Astrocyte (in vitro differentiated cells and primary cell): ENCODE data around the gene ALDH16A1. TPM values are rescaled to one million over a fixed set of nuclear protein-coding genes. Genes with fewer than 3 reads are reported as not detected.
A peak's percentile ranks its signal among the peaks of the same experiment; 100 is the strongest.

Source experiments
- DNase-seq: peaks from one replicate; pipeline ENCODE4 v3.0.0-alpha.2; 2010; ENCODE audit warnings: low read depth
- FAIRE-seq: peaks from 2 replicates; lab custom pipeline; 2011; peaks lifted over from hg19 to GRCh38; lab: Jason Lieb, UNC
- H2AFZ ChIP-seq: 2 replicates; pipeline ENCODE4 v1.6.0; 2012; ENCODE audit warnings: low read depth, low read length, inconsistent platforms
- H3K27ac ChIP-seq: 2 replicates; pipeline ENCODE4 v1.5.1; 2011; ENCODE audit warnings: low read depth, low read length, inconsistent platforms
- H3K27me3 ChIP-seq: 2 replicates; pipeline ENCODE4 v1.6.0; 2011; ENCODE audit warnings: low read length, inconsistent platforms; ENCODE audit not compliant: insufficient read depth
- H3K36me3 ChIP-seq: 2 replicates; pipeline ENCODE4 v1.5.1; 2011; ENCODE audit warnings: low read length, inconsistent platforms; ENCODE audit not compliant: insufficient read depth
- H3K4me1 ChIP-seq: 2 replicates; pipeline ENCODE4 v1.5.1; 2011; ENCODE audit warnings: low read length, inconsistent platforms; ENCODE audit not compliant: insufficient read depth
- H3K4me2 ChIP-seq: 2 replicates; pipeline ENCODE4 v1.6.0; 2012; ENCODE audit warnings: low read length, inconsistent platforms
- H3K4me3 ChIP-seq: 2 replicates; pipeline ENCODE4 v1.5.1; 2011; ENCODE audit warnings: low read depth, mild to moderate bottlenecking, low read length, inconsistent platforms; ENCODE audit not compliant: insufficient read depth
- H3K79me2 ChIP-seq: 2 replicates; pipeline ENCODE4 v1.6.0; 2012; ENCODE audit warnings: mild to moderate bottlenecking, low read length, inconsistent platforms; ENCODE audit not compliant: insufficient read depth
- H3K9ac ChIP-seq: 2 replicates; pipeline ENCODE4 v1.6.0; 2012; ENCODE audit warnings: mild to moderate bottlenecking, low read length, inconsistent platforms
- H3K9me3 ChIP-seq: 2 replicates; pipeline ENCODE4 v1.5.1; 2012; ENCODE audit warnings: low read depth, mild to moderate bottlenecking, low read length, inconsistent platforms; ENCODE audit not compliant: insufficient read depth
- H4K20me1 ChIP-seq: 2 replicates; pipeline ENCODE4 v1.6.0; 2012; ENCODE audit warnings: low read length, inconsistent platforms; ENCODE audit not compliant: insufficient read depth
- H3K27ac Mint-ChIP-seq: one replicate; pipeline ENCODE4 v1.8.0; 2021; ENCODE audit warnings: mild to moderate bottlenecking, mixed read lengths; ENCODE audit not compliant: unreplicated experiment
- H3K27me3 Mint-ChIP-seq: one replicate; pipeline ENCODE4 v1.8.0; 2021; ENCODE audit warnings: low read depth, mixed read lengths; ENCODE audit not compliant: unreplicated experiment
- H3K36me3 Mint-ChIP-seq: one replicate; pipeline ENCODE4 v1.8.0; 2021; ENCODE audit warnings: low read depth, mixed read lengths; ENCODE audit not compliant: unreplicated experiment
- H3K4me1 Mint-ChIP-seq: one replicate; pipeline ENCODE4 v1.8.0; 2021; ENCODE audit warnings: low read depth, mixed read lengths; ENCODE audit not compliant: unreplicated experiment
- H3K4me3 Mint-ChIP-seq: one replicate; pipeline ENCODE4 v1.8.0; 2021; ENCODE audit warnings: mild to moderate bottlenecking, moderate library complexity, mixed read lengths; ENCODE audit not compliant: unreplicated experiment
- H3K9me3 Mint-ChIP-seq: one replicate; pipeline ENCODE4 v1.8.0; 2021; ENCODE audit warnings: mild to moderate bottlenecking, mixed read lengths; ENCODE audit not compliant: unreplicated experiment
- CTCF ChIP-seq: IDR thresholded peaks from 2 replicates; pipeline ENCODE4 v1.5.1; 2011; ENCODE audit warnings: low read depth, mild to moderate bottlenecking, inconsistent platforms, low read length, moderate library complexity; ENCODE audit not compliant: insufficient read depth
- EZH2 ChIP-seq: IDR thresholded peaks from 2 replicates; pipeline ENCODE4 v1.6.1; 2012; ENCODE audit warnings: mild to moderate bottlenecking, low read length, inconsistent platforms; ENCODE audit not compliant: insufficient read depth
- total RNA-seq: library from RNA; stranded (reverse); gene quantifications from 2 replicates; pipeline ENCODE4 v1.2.1, GENCODE V29; 2021

Gene ALDH16A1
- total RNA-seq, 1 donor from 2014 or later, result 13.0 TPM

GRCh38 chr19:49432141-49433073, 20.6 kb upstream of the ALDH16A1 start:
- no peak overlapping the region for H3K4me3 Mint-ChIP-seq

DNA sequence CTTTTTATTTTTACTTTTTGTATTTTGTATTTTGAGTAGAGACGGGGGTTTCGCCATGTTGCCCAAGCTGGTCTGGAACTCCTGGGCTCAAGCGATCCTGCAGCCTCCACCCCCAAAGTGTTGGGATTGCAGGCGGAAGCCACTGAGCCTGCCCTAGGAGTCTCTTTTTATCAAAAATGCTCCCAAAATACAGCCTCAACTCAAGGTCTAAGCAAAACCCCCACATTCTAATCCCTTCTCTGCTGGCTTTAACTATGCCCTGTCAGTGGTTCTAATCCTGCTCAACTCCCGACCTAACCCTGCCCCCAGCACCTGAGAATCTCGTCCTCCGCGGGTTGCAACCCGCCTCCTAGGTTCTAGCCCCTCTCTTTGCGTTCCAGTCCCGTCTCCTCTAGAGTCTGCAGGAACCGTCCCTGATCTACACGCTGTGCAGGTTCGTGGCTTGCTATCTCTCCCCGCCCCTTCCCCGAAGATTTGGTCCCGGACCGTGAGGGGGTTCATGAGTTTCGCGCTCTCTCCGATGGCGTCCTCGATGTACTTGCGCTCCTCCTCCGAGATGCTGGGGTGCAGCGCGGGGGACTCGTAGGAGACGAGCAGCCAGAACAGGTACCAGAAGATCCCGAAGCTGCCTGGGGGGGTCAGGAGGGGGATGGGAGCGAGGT, 19.7 kb upstream of the ALDH16A1 start:
- TF ChIP-seq EZH2, result peak; percentile 58
- no peak for TF ChIP-seq CTCF
- H3K9me3 Mint-ChIP-seq, result peaks cover 9% of the 10 kb centered on the region
- peaks cover 7% of the 10 kb centered on the region for H3K9me3 ChIP-seq
- H2AFZ ChIP-seq, result no peak overlapping the region
- H3K79me2 ChIP-seq, result no peaks in the 10 kb centered on the region
- H3K4me2 ChIP-seq, result no peak overlapping the region
- no peaks in the 10 kb centered on the region for H3K36me3 ChIP-seq
- H3K27me3 Mint-ChIP-seq, result peaks cover 73% of the 10 kb centered on the region
- H3K27ac Mint-ChIP-seq, result no peak overlapping the region
- FAIRE-seq (no peak), DNase-seq (no peak)
- no peaks in the 10 kb centered on the region for H4K20me1 ChIP-seq
- no peaks in the 10 kb centered on the region for H3K36me3 Mint-ChIP-seq
- H3K4me1 Mint-ChIP-seq, result no peaks in the 10 kb centered on the region
- no peaks in the 10 kb centered on the region for H3K4me1 ChIP-seq
- H3K27me3 ChIP-seq, result peaks cover 84% of the 10 kb centered on the region
- H3K27ac ChIP-seq, result no peak overlapping the region
- H3K4me3 Mint-ChIP-seq, result no peak overlapping the region
- no peak overlapping the region for H3K9ac ChIP-seq
- H3K4me3 ChIP-seq, result no peak overlapping the region

More at GRCh38 chr19:49432141-49433073, 20.6 kb upstream of the ALDH16A1 start:
- H4K20me1 ChIP-seq, result no peaks in the 10 kb centered on the region
- H3K9me3 ChIP-seq, result peaks cover 7% of the 10 kb centered on the region
- H3K27ac Mint-ChIP-seq, result no peak overlapping the region
- TF ChIP-seq CTCF (no peak), EZH2 (peak; percentile 71)
- peaks cover 2% of the 10 kb centered on the region for H3K4me1 Mint-ChIP-seq
- DNase-seq (no peak), FAIRE-seq (no peak)
- no peak overlapping the region for H3K27ac ChIP-seq
- H3K79me2 ChIP-seq, result no peaks in the 10 kb centered on the region
- H3K36me3 Mint-ChIP-seq, result no peaks in the 10 kb centered on the region
- H3K27me3 ChIP-seq, result peaks cover 83% of the 10 kb centered on the region
- peaks cover 9% of the 10 kb centered on the region for H3K9me3 Mint-ChIP-seq
- no peaks in the 10 kb centered on the region for H3K36me3 ChIP-seq
- H3K27me3 Mint-ChIP-seq, result peaks cover 71% of the 10 kb centered on the region
- no peak overlapping the region for H3K4me3 ChIP-seq
- H2AFZ ChIP-seq, result no peak overlapping the region
- H3K9ac ChIP-seq, result no peak overlapping the region
- no peak overlapping the region for H3K4me2 ChIP-seq
- no peaks in the 10 kb centered on the region for H3K4me1 ChIP-seq
